ENCODE results near the gene RMND1.
"Not testable (repeated sequence)": the region's sequence is repeated elsewhere in the genome, so short reads cannot be mapped to it uniquely, and the experiment has no call there.

RMND1 gene

DNA sequence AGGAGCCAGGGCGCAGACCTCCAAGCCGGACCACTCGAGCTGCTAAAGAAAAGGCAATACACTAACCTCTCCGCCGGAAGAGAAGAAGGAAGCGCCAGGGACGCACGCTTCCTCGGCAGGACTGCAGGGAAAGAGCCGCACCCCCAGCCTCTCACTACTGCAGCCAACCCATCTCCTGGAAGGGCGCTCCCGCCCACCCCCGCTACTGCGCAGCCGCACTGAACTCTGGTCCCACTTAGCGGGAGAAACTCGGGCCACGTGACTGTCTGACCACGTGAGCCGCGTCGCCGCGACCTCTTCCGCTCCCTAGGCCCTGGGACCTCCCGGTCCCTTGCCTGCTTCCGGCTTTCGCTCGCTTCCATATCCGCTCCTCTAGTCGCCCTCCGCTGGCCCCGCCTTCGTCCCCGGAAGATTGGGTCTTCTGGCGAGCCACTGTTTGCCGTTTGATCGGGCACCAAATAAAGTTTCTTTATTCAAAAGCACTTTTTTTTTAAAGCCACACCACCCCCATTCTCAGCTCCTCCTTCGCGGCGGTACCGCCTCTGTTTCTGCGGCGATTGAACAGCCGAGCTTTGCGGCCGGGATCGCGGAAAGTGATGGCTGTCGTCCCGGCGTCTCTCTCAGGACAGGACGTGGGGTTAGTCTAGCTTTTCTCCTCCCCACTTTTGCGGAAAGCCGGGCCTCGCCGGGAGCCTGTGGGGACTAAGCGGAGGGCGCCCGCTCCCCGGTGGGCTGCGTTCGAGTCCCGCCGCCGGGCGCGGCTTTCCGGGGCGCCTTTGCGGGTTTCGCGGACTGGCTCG lies at the start of gene RMND1:
RMND1 (minus strand) TSS at position 177 of the 800 bp plus-strand sequence. CDS start 6,315 bp downstream, outside the sequence.
- DNase-seq (ENCODE audit: low read depth), result peak; percentile 100

DNA sequence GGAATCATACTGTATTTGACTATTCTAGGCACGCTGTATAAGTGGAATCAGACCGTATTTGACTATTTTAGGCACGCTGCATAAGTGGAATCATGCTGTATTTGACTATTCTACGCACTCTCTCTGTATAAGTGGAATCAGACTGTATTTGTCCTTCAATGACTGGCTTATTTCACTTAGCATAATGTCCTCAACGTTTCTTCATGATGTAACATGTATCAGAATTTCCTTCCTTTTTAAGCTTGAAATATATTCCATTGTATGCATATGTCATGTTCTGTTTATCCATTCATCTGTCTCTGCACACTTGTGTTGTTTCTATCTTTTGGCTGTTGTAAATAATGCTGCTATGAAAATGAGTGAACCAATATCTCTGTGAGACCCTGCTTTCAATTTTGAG lies 47.6 kb upstream of the RMND1 start:
- no peak for DNase-seq (ENCODE audit: low read depth)

DNA sequence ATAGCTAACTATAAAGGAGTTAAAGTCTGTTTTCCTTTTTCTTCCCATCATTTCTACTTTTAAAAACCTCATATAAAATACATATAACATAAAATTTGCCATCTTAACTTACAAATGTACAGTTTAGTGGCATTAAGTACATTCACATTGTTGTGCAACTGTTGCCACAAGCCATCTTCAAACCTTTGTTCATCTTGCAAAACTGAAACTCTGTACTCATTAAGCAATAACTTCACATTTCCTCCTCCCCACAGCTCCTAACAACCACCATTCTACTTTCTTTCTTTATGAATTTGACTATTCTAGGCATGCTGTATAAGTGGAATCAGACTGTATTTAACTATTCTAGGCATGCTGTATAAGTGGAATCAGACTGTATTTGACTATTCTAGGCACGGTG lies 46.4 kb upstream of the RMND1 start:
- no peak for DNase-seq (ENCODE audit: low read depth)

- no peak for DNase-seq (ENCODE audit: low read depth)
These were observed 46.0 kb upstream of the RMND1 start for GRCh38 chr6:151497905-151498304.

DNA sequence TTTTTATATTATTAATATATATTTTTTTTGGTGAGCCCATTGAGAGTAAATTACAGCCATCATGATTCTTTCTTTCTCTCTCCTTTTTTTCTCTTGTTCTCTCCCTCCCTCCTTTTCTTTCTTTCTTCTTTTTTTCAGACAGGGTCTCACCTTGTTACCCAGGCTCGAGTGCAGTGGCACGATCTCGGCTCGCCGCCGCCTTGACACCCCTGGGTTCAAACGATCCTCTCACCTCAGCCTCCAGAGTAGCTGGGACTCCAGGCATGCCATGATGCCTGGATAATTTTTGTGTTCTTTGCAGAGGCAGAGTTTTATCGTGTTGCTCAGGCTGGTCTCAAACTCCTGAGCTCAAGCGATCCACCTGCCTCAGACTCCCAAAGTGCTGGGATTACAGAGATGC lies 43.5 kb upstream of the RMND1 start:
- DNase-seq (ENCODE audit: low read depth), result no peak

GRCh38 chr6:151494936-151495320 lies 43.0 kb upstream of the RMND1 start:
- DNase-seq (ENCODE audit: low read depth), result no peak

GRCh38 chr6:151494235-151494935 lies 42.5 kb upstream of the RMND1 start:
- peak; percentile 55 for DNase-seq (ENCODE audit: low read depth)

- DNase-seq (ENCODE audit: low read depth), result peak; percentile 36
These were observed 41.9 kb upstream of the RMND1 start, which contains the start of gene CCDC170 for GRCh38 chr6:151493804-151494234. TSS of gene CCDC170 (plus strand) at chr6:151494017. CDS start at chr6:151494129, 112 bp downstream.

- DNase-seq (ENCODE audit: low read depth), result no peak
These were observed 41.4 kb upstream of the RMND1 start for GRCh38 chr6:151493161-151493803.

DNA sequence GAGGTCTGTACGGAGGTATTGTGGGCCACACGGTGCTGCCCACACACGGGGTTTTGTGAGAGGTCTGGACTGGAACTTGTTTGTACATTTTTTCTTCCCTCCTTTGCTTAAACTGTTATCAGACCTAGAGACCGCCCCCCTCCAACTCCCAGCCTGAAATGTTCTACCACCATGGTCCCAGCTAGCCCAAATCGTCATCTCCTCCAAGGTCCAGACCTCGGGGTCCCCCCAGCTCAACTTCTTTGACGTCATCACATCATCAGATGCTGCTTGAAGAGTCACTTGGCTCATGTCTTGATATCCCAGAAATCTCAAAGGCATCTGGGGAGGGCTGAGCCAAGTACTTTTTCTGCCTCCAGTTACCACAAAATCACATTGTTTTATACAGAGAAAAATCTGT lies 39.1 kb upstream of the RMND1 start:
- no peak for DNase-seq (ENCODE audit: low read depth)

- DNase-seq (ENCODE audit: low read depth), result no peak
These were observed 36.3 kb upstream of the RMND1 start for GRCh38 chr6:151488226-151488625.

DNA sequence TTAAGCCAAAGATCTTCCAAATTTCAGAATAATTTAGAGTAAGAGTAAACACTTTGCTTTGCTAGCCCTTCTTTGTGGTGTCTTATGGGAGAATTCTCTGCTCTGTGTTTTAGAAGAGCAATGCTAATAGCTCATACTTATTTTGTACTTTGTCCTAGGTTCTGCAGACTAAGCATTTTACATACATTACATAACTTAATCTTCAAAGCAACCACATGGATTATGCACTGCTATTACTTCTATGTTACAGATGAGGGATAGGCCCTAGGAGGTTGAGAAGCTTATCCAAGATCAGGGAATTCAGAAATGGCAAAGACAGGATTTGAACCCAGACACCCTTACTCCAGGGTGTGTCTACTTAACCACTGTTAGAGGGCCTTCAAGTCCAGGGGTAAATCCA lies 32.1 kb upstream of the RMND1 start:
- no peak for DNase-seq (ENCODE audit: low read depth)

- peak; percentile 11 for DNase-seq (ENCODE audit: low read depth)
These were observed 30.4 kb upstream of the RMND1 start for GRCh38 chr6:151482290-151482689.

DNA sequence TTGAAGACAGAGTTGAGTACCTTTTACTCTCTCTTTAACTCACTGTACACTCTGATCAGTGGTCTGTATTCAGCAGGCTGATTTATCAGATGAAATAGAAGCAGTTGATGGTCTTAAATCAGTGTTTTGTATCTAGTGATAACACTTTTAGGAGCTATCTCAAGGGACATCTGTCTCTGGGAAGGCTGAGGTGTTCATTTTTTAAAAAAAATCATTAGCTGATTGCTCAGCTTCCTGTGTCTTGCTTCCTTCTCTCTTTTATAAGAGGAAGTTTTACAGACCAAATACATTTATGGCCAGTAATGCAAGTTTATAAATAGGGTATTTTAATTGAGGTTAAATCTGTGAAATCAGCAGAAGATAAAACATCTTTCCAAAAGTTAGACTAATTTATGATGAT lies 29.9 kb upstream of the RMND1 start:
- no peak for DNase-seq (ENCODE audit: low read depth)

DNA sequence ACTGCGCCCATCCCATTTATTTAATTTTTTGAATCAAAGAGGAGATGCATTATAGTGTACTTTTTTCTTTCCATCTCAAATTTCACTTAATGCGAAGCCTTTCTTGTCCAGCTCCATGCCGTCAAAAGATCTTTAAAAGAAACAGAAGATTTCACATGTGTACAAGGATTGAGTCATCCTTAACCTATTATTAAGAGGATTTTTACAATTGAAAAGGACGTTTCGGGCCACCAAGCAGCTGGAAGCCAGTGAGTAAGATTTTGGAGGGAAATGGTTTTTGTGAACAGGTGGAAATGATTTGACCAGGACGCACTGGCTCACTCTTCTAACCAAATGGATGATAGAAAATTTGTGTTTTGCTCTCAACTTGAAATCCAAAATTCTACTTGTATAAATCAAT lies 26.7 kb upstream of the RMND1 start:
- DNase-seq (ENCODE audit: low read depth), result no peak

GRCh38 chr6:151477726-151478125 lies 25.8 kb upstream of the RMND1 start:
- no peak for DNase-seq (ENCODE audit: low read depth)

DNA sequence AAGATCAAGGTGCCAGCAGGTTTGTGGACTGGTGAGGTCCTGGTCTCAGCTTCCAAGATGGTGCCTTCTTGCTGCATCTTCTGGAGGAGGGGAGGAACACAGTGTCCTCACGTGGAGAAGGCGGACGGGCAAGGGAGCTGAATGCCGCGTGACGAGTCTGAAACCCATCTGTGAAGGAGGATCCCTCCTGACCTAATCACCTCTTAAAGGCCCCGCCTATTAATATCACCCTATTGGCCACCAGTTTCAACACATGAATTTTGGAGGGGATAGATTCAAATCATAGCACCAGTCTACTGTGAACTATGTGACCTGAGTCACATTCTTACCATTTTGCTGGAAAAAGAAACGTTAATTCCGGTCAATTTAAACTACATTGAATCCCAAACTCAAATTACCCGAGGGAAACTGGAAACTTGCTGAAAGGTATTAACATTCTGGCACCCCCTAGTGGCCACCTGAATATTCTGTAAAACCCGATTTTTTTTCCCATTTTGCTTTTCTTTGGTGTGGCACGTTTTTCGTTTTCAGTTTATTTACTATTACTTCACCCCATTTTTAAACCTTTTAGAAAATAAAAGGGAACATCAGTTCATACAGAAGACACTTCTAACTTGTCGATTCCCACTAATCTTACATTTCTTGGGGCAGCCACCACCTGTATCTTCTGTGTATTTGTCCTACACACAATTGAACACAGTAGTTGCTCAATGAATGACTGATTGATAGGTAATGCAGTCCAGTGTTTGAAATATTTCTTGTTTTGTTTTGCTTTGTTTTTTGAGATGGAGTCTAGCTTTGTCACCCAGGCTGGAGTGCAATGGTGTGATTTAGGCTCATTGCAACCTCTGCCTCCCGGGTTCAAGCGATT lies 24.0 kb upstream of the RMND1 start:
- peak; percentile 72 for DNase-seq (ENCODE audit: low read depth)

- no peak for DNase-seq (ENCODE audit: low read depth)
These were observed 12.8 kb upstream of the RMND1 start for GRCh38 chr6:151464702-151465101.

- DNase-seq (ENCODE audit: low read depth), result no peak
These were observed 9.7 kb upstream of the RMND1 start for GRCh38 chr6:151461673-151462072.

DNA sequence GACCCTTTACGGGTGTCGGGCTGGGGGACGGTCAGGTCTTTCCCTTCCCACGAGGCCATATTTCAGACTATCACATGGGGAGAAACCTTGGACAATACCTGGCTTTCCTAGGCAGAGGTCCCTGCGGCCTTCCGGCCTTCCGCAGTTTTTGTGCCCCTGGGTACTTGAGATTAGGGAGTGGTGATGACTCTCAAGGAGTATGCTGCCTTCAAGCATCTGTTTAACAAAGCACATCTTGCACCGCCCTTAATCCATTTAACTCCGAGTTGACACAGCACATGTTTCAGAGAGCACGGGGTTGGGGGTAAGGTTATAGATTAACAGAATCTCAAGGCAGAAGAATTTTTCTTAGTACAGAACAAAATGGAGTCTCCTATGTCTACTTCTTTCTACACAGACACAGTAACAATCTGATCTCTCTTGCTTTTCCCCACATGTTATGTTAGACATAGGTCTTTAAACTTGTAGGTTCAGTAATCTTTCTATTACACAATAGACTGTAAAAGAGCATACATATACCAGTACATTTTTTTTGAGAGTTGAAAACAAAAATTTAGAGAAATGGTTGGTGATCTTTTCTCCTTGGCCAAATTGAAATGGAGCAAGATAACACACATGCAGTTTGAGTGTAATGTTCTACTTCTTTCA lies 3.9 kb upstream of the RMND1 start:
- not testable (repeated sequence) for DNase-seq (ENCODE audit: low read depth)

DNA sequence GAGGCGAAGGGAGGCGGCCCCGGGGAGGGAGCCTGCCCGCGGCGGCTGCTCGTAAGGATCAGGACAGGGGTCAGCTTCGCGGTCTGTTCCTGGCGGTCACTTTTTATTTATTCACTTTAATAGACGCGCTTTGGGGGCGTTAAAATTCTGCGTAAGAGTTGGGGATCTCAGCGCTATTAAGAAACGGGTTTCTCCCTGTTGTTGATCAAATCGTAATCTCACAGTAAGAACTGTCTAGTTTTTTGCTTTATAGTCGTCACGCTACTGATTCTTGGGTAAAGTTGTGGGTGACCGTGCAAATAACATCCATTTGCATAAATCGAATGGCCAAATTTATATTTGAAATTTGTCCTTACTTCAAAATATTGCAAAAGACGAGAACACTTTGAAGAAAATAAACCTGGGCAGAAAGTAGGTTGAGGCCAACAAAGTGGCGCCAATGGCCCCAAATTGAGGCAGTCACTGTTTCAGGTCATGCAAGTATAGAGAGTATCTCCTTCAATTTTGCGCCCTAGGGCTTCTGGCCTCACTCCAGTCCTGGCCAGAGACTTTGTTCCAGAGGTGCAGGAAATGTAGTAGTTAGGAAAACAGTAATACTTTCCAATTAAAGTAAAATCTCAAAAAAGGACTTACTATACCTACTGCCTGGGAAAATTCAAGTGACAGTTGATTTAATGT lies 963 bp upstream of the RMND1 start:
- DNase-seq (ENCODE audit: low read depth), result peak; percentile 64

All from ELR (cell line).